ENCODE results near the gene RGS8.

RGS8 gene

DNA sequence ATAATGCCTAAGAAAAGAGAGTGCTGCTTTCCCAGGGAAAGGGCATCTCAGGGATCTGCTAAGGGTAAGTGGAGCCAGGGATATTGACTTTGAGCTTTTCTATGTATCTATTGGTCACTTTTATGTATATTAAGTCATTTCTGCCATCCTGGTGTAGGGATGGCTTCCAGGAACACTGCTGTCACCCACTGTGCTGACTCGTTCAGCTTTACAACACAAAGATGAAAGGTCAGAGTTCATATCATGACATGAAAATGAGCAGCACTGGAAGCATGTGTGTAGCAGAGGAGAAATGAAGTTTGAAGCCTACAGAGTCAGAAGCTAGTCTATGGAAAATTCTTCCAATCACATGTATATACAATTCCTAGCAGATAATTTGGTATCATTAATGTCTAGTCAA is 37.1 kb upstream of the RGS8 start:
- no peak for TF ChIP-seq CTCF (conservative IDR thresholded peaks at IDR 0.05; ENCODE audit: low read depth, low read length)
- no peak overlapping the region for H3K4me3 ChIP-seq (ENCODE audit: low read depth, low read length)
- no peak for DNase-seq (ENCODE audit: low read depth)

- peak; percentile 35 for DNase-seq (ENCODE audit: low read depth)
- TF ChIP-seq CTCF (conservative IDR thresholded peaks at IDR 0.05; ENCODE audit: low read depth, low read length): peak; percentile 54
- no peak overlapping the region for H3K4me3 ChIP-seq (ENCODE audit: low read depth, low read length)
These were observed 36.1 kb upstream of the RGS8 start for GRCh38 chr1:182720463-182720862.

GRCh38 chr1:182719553-182719952 is 35.2 kb upstream of the RGS8 start:
- H3K4me3 ChIP-seq (ENCODE audit: low read depth, low read length): no peak overlapping the region
- TF ChIP-seq CTCF (conservative IDR thresholded peaks at IDR 0.05; ENCODE audit: low read depth, low read length): no peak
- DNase-seq (ENCODE audit: low read depth): no peak

DNA sequence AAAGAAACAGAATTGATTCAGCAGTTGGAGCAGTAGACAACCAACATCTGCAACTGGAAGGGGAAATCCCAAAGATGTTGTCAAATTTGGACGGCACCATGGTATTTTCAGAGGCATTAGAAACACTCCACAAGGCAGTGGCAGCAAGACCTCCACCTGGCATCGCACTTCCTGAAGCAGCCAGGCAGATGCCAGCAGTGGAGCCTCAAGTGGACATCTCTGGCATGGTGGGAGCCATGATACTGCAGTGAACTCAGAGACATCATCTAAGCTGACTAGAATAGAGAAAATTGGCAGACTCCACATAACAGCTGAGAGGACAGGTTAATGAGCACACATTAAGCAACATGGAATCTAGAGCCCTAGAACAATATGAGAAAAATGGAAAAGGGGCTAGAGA is 33.9 kb upstream of the RGS8 start:
- H3K4me3 ChIP-seq (ENCODE audit: low read depth, low read length): no peak overlapping the region
- DNase-seq (ENCODE audit: low read depth): no peak
- no peak for TF ChIP-seq CTCF (conservative IDR thresholded peaks at IDR 0.05; ENCODE audit: low read depth, low read length)

GRCh38 chr1:182716740-182717720 is 32.6 kb upstream of the RGS8 start:
- H3K4me3 ChIP-seq (ENCODE audit: low read depth, low read length): no peak overlapping the region
- no peak for DNase-seq (ENCODE audit: low read depth)
- no peak for TF ChIP-seq CTCF (conservative IDR thresholded peaks at IDR 0.05; ENCODE audit: low read depth, low read length)

DNA sequence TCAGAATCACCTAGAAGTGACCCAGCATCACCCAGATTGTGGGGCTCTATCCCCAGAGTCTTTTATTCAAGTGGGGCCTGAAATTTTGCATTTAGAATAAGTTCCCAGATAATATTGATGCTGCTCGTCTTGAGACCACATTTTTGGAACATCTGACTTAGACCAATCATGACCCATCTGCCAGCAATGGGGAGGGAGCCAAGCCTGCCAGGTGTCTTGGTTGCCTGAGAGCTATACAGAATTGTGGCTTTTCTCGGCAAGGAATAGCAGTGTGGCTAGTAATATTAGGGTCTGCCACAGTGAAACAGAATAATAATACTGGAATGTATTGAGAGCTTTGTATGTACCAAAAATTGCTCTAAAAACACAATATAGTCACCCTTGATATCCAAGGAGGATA is 31.1 kb upstream of the RGS8 start:
- no peak overlapping the region for H3K4me3 ChIP-seq (ENCODE audit: low read depth, low read length)
- no peak for TF ChIP-seq CTCF (conservative IDR thresholded peaks at IDR 0.05; ENCODE audit: low read depth, low read length)
- no peak for DNase-seq (ENCODE audit: low read depth)

DNA sequence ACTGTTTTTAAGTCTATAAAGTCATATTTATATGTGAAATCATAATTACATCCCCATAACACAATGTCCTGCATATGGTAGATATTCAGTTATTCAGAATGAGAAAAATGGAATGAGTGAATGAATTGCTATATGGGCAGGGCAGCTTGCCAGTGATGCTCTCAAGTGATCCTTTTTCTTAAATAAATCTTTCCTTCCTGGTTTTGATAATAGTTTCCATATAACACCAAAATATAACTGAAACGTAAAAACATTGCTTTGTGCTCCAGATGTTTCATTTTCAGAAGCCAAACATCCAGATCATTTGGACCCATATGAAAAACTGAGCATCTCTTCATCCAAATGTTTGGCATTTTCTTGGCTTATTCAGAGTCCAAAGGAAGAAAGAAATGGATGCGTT is 30.2 kb upstream of the RGS8 start:
- TF ChIP-seq CTCF (conservative IDR thresholded peaks at IDR 0.05; ENCODE audit: low read depth, low read length): no peak
- no peak overlapping the region for H3K4me3 ChIP-seq (ENCODE audit: low read depth, low read length)
- DNase-seq (ENCODE audit: low read depth): no peak
